Endodermal cell (in vitro differentiated cells): ENCODE results near the gene SYNRG. TPM values are rescaled to one million over a fixed set of nuclear protein-coding genes. Genes with fewer than 3 reads are reported as not detected.
A peak's percentile ranks its signal among the peaks of the same experiment; 100 is the strongest.

Experiments
- DNase-seq: peaks from one replicate; pipeline ENCODE4 v3.0.0-alpha.2; 2017
- H3K27ac ChIP-seq: 2 replicates; pipeline ENCODE4 v1.5.1; 2013; ENCODE audit warnings: mild to moderate bottlenecking, low read depth, low read length, moderate library complexity
- H3K27me3 ChIP-seq: 2 replicates; pipeline ENCODE4 v1.6.1; 2013; ENCODE audit warnings: mild to moderate bottlenecking, low read length, moderate library complexity; ENCODE audit not compliant: insufficient read depth, control insufficient read depth, poor library complexity, severe bottlenecking
- H3K36me3 ChIP-seq: 2 replicates; pipeline ENCODE4 v1.7.0; 2013; ENCODE audit warnings: mild to moderate bottlenecking, low read length, moderate library complexity; ENCODE audit not compliant: control insufficient read depth, insufficient read depth
- H3K4me1 ChIP-seq: one replicate; pipeline ENCODE4 v1.7.0; 2013; ENCODE audit warnings: low read length; ENCODE audit not compliant: control insufficient read depth, insufficient read depth
- H3K4me3 ChIP-seq: 2 replicates; pipeline ENCODE4 v1.5.1; 2013; ENCODE audit warnings: mild to moderate bottlenecking, low read length, moderate library complexity
- H3K9ac ChIP-seq: 2 replicates; pipeline ENCODE4 v1.6.1; 2013; ENCODE audit warnings: mild to moderate bottlenecking, low read length, moderate library complexity; ENCODE audit not compliant: poor library complexity, severe bottlenecking; ENCODE audit errors: extremely low read depth
- H3K9me3 ChIP-seq: 2 replicates; pipeline ENCODE4 v1.6.1; 2013; ENCODE audit warnings: mild to moderate bottlenecking, low read length, moderate library complexity; ENCODE audit not compliant: control insufficient read depth
- H3K27ac Mint-ChIP-seq: 2 replicates; pipeline ENCODE4 v1.8.0; 2020; ENCODE audit warnings: mixed read lengths
- H3K27me3 Mint-ChIP-seq: 2 replicates; pipeline ENCODE4 v1.8.0; 2021; ENCODE audit warnings: mild to moderate bottlenecking, mixed read lengths; ENCODE audit not compliant: insufficient read depth
- H3K36me3 Mint-ChIP-seq: 2 replicates; pipeline ENCODE4 v1.8.0; 2020; ENCODE audit warnings: low read depth, mixed read lengths
- H3K4me1 Mint-ChIP-seq: 2 replicates; pipeline ENCODE4 v1.8.0; 2020; ENCODE audit warnings: mixed read lengths
- H3K4me3 Mint-ChIP-seq: 2 replicates; pipeline ENCODE4 v1.8.0; 2020; ENCODE audit warnings: mild to moderate bottlenecking, moderate library complexity, mixed read lengths
- H3K9me3 Mint-ChIP-seq: 2 replicates; pipeline ENCODE4 v1.8.0; 2020; ENCODE audit warnings: mild to moderate bottlenecking, mixed read lengths
- CTCF ChIP-seq: fragments of 200-600 bp; sonication (generic); conservative IDR thresholded peaks from 2 replicates; pipeline ENCODE4 v1.5.0; 2021; ENCODE audit warnings: antibody characterized with exemption, mild to moderate bottlenecking
- WGBS, 2 experiments: methylation state at CpG; one replicate each; pipeline versions ENCODE4 v1.1.5 to v1.1.7; 2013; ENCODE audit warnings: missing lambda C conversion rate in 2 of 2, mixed read lengths in 1 of 2; ENCODE audit not compliant: insufficient coverage in 1 of 2, insufficient read length in 1 of 2; 5-methylcytosine and 5-hydroxymethylcytosine counted together
- total RNA-seq, 2 donors: library from RNA; stranded (reverse); fragmentation: NEBNext Ultra II Directional in 1 of 2; extraction: Animal tissue kit (Norgen Biotek cat#: 25700) in 1 of 2; gene quantifications; 2 replicates in 1 of 2; 3 replicates in 1 of 2; pipeline ENCODE4 v1.2.1, GENCODE V29; 2021

The SYNRG gene
- total RNA-seq, 2 donors from 2014 or later, result 47.2 to 52.4 TPM

GRCh38 chr17:37500378-37500777, 108.8 kb downstream of the SYNRG start:
- Histone ChIP-seq H3K27ac (no peak overlapping the region), H3K9me3 (no peaks in the 10 kb centered on the region), H3K27me3 (no peaks in the 10 kb centered on the region), H3K36me3 (no peaks in the 10 kb centered on the region), H3K9ac (no peak overlapping the region), H3K4me1 (peaks cover 5% of the 10 kb centered on the region), H3K4me3 (no peak overlapping the region)
- H3K4me3 Mint-ChIP-seq, result no peak overlapping the region
- no peaks in the 10 kb centered on the region for H3K27me3 Mint-ChIP-seq
- H3K27ac Mint-ChIP-seq, result no peak overlapping the region
- no peak for TF ChIP-seq CTCF
- peaks cover 8% of the 10 kb centered on the region for H3K4me1 Mint-ChIP-seq
- peaks cover 3% of the 10 kb centered on the region for H3K9me3 Mint-ChIP-seq
- peaks cover 2% of the 10 kb centered on the region for H3K36me3 Mint-ChIP-seq
- no peak for DNase-seq

- H3K4me3 ChIP-seq, result no peak overlapping the region
- H3K4me1 ChIP-seq, result peaks cover 3% of the 10 kb centered on the region
- peak; percentile 74 for DNase-seq
- TF ChIP-seq CTCF, result no peak
- no peak overlapping the region for H3K9ac ChIP-seq
- H3K27ac Mint-ChIP-seq, result peak overlapping the region; percentile 68
- peaks cover 10% of the 10 kb centered on the region for H3K36me3 ChIP-seq
- H3K27ac ChIP-seq, result no peak overlapping the region
- H3K9me3 Mint-ChIP-seq, result peaks cover 3% of the 10 kb centered on the region
- H3K27me3 Mint-ChIP-seq, result peaks cover 14% of the 10 kb centered on the region
- H3K36me3 Mint-ChIP-seq, result peaks cover 2% of the 10 kb centered on the region
- H3K9me3 ChIP-seq, result peaks cover 11% of the 10 kb centered on the region
- H3K4me1 Mint-ChIP-seq, result peaks cover 21% of the 10 kb centered on the region
- WGBS, 2 experiments, result 60 to 75% methylated on average over 5 to 8 of the region's 8 CpGs
- H3K4me3 Mint-ChIP-seq, result no peak overlapping the region
- no peaks in the 10 kb centered on the region for H3K27me3 ChIP-seq
These were observed 114.2 kb downstream of the SYNRG start for GRCh38 chr17:37494971-37495370.

- peaks cover 14% of the 10 kb centered on the region for H3K27me3 Mint-ChIP-seq
- WGBS, 2 experiments, result 91 to 100% methylated on average over 2 to 3 of the region's 3 CpGs
- H3K36me3 ChIP-seq, result peaks cover 10% of the 10 kb centered on the region
- no peak for TF ChIP-seq CTCF
- no peak overlapping the region for H3K9ac ChIP-seq
- H3K27ac Mint-ChIP-seq, result no peak overlapping the region
- no peak for DNase-seq
- no peak overlapping the region for H3K27ac ChIP-seq
- no peak overlapping the region for H3K4me3 Mint-ChIP-seq
- H3K36me3 Mint-ChIP-seq, result peaks cover 2% of the 10 kb centered on the region
- H3K4me3 ChIP-seq, result no peak overlapping the region
- peaks cover 21% of the 10 kb centered on the region for H3K4me1 Mint-ChIP-seq
- H3K9me3 Mint-ChIP-seq, result peaks cover 3% of the 10 kb centered on the region
- H3K4me1 ChIP-seq, result peaks cover 3% of the 10 kb centered on the region
- peaks cover 11% of the 10 kb centered on the region for H3K9me3 ChIP-seq
- no peaks in the 10 kb centered on the region for H3K27me3 ChIP-seq
These were observed 114.8 kb downstream of the SYNRG start for GRCh38 chr17:37494401-37494831.
